Osteoblast (primary cell): ENCODE data around the gene ASRGL1. TPM values are rescaled to one million over a fixed set of nuclear protein-coding genes. Genes with fewer than 3 reads are reported as not detected.

ENCODE experiments used
- DNase-seq: peaks from one replicate; pipeline ENCODE4 v3.0.0; 2011; ENCODE audit warnings: low spot score, mixed read lengths; ENCODE audit not compliant: insufficient read length; ENCODE audit errors: missing footprints
- H2AFZ ChIP-seq: 2 replicates; pipeline ENCODE4 v1.6.0; 2011; ENCODE audit warnings: mild to moderate bottlenecking, low read length
- H3K27ac ChIP-seq: 2 replicates; pipeline ENCODE4 v1.5.1; 2011; ENCODE audit warnings: mild to moderate bottlenecking, low read depth, low read length, moderate library complexity
- H3K27me3 ChIP-seq: 2 replicates; pipeline ENCODE4 v1.6.0; 2012; ENCODE audit warnings: mild to moderate bottlenecking, control low read depth, inconsistent platforms, low read length, moderate library complexity; ENCODE audit not compliant: insufficient read depth
- H3K36me3 ChIP-seq: 2 replicates; pipeline ENCODE4 v1.5.1; 2011; ENCODE audit warnings: mild to moderate bottlenecking, low read length, control low read depth, moderate library complexity; ENCODE audit not compliant: insufficient read depth
- H3K4me1 ChIP-seq: 2 replicates; pipeline ENCODE4 v1.5.1; 2011; ENCODE audit warnings: mild to moderate bottlenecking, low read length, control low read depth, moderate library complexity; ENCODE audit not compliant: insufficient read depth
- H3K4me2 ChIP-seq: 2 replicates; pipeline ENCODE4 v1.6.0; 2011; ENCODE audit warnings: mild to moderate bottlenecking, low read length; ENCODE audit not compliant: insufficient read depth
- H3K4me3 ChIP-seq: fragments of 200-600 bp; sonication (generic); 3 replicates; pipeline ENCODE4 v1.5.1; 2012; ENCODE audit warnings: mild to moderate bottlenecking, low read length, inconsistent platforms; ENCODE audit not compliant: insufficient read depth
- H3K79me2 ChIP-seq: 2 replicates; pipeline ENCODE4 v1.6.0; 2012; ENCODE audit warnings: mild to moderate bottlenecking, low read length, control low read depth, inconsistent platforms; ENCODE audit not compliant: insufficient read depth
- H3K9me3 ChIP-seq: 2 replicates; pipeline ENCODE4 v1.5.1; 2011; ENCODE audit warnings: low read depth, low read length, control low read depth
- H4K20me1 ChIP-seq: 2 replicates; pipeline ENCODE4 v1.6.0; 2012; ENCODE audit warnings: mild to moderate bottlenecking, low read length, control low read depth; ENCODE audit not compliant: insufficient read depth
- total RNA-seq: library from RNA; depleted of rRNA; stranded (reverse); fragments of >200 nt; gene quantifications from 2 replicates; pipeline ENCODE4 v1.2.3, GENCODE V29; 2012
- TF ChIP-seq, protein P1 (sequence below): IDR thresholded peaks from 2 replicates; pipeline ENCODE4 v1.5.1; 2011; ENCODE audit warnings: mild to moderate bottlenecking, low read depth, low read length, moderate library complexity; ENCODE audit errors: extremely low read depth

The ASRGL1 gene
- total RNA-seq, 1 donor: 0.36 TPM

DNA sequence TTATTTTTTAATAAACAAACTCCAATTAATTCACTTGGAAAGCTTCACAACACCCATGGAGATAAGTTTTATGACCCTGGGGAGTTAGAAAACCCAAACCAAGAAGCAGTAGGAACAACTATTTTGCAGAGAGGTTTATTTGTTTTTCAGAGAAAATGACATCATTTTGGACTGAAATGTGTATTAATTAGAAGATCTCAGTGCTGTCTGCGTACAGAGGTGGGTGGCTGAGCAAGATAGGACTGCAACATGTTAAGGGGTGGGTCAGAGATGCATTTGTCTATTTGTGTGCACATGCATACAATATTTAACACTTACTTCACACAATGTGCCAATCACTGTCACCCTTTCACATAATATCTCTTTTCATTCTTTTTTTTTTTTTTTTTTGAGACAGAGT, 82.7 kb downstream of the ASRGL1 start:
- Histone ChIP-seq H4K20me1 (no peaks in the 10 kb centered on the region), H2AFZ (peak overlapping the region; percentile 74), H3K36me3 (no peaks in the 10 kb centered on the region), H3K9me3 (no peaks in the 10 kb centered on the region), H3K79me2 (no peaks in the 10 kb centered on the region), H3K27me3 (no peaks in the 10 kb centered on the region), H3K4me1 (peaks cover 9% of the 10 kb centered on the region), H3K4me2 (no peak overlapping the region), H3K4me3 (no peak overlapping the region), H3K27ac (no peak overlapping the region)
- TF ChIP-seq, protein P1, sequence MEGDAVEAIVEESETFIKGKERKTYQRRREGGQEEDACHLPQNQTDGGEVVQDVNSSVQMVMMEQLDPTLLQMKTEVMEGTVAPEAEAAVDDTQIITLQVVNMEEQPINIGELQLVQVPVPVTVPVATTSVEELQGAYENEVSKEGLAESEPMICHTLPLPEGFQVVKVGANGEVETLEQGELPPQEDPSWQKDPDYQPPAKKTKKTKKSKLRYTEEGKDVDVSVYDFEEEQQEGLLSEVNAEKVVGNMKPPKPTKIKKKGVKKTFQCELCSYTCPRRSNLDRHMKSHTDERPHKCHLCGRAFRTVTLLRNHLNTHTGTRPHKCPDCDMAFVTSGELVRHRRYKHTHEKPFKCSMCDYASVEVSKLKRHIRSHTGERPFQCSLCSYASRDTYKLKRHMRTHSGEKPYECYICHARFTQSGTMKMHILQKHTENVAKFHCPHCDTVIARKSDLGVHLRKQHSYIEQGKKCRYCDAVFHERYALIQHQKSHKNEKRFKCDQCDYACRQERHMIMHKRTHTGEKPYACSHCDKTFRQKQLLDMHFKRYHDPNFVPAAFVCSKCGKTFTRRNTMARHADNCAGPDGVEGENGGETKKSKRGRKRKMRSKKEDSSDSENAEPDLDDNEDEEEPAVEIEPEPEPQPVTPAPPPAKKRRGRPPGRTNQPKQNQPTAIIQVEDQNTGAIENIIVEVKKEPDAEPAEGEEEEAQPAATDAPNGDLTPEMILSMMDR: no peak
- no peak for DNase-seq

DNA sequence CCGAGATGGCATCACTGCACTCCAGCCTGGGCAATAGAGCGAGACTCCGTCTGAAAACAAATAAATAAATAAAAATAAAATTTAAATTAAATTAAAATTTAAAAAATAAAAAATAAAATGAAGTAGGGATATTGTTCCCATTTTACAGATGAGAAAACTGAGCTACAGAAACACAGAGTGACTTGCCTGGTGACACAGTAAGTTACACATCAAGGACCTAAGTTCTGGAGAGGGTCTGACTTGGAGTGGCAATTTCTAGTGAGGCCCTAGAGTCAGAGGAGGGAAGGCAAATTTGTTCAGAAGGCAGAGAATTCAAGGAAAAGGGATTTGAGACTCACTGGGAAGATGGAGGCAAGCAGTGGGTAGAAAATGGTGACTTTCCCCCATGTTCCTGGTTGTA, 83.6 kb downstream of the ASRGL1 start:
- TF ChIP-seq, protein P1: no peak
- no peaks in the 10 kb centered on the region for H4K20me1 ChIP-seq
- H3K4me3 ChIP-seq: no peak overlapping the region

GRCh38 chr11:62421996-62422395, 84.7 kb downstream of the ASRGL1 start:
- Histone ChIP-seq H3K27ac (no peak overlapping the region), H3K79me2 (no peaks in the 10 kb centered on the region), H3K36me3 (no peaks in the 10 kb centered on the region), H3K4me1 (peaks cover 18% of the 10 kb centered on the region), H4K20me1 (no peaks in the 10 kb centered on the region), H2AFZ (no peak overlapping the region), H3K4me2 (no peak overlapping the region), H3K4me3 (no peak overlapping the region), H3K27me3 (no peaks in the 10 kb centered on the region), H3K9me3 (no peaks in the 10 kb centered on the region)
- TF ChIP-seq, protein P1: no peak
- no peak for DNase-seq

More for the DNA sequence above, 83.6 kb downstream of the ASRGL1 start:
- Histone ChIP-seq H3K27ac (no peak overlapping the region), H3K4me1 (peaks cover 9% of the 10 kb centered on the region), H3K4me2 (no peak overlapping the region), H2AFZ (no peak overlapping the region), H3K36me3 (no peaks in the 10 kb centered on the region), H3K9me3 (no peaks in the 10 kb centered on the region), H3K79me2 (no peaks in the 10 kb centered on the region), H3K27me3 (no peaks in the 10 kb centered on the region)
- no peak for DNase-seq

GRCh38 chr11:62423012-62423411, 85.8 kb downstream of the ASRGL1 start:
- no peak overlapping the region for H3K4me3 ChIP-seq
- TF ChIP-seq, protein P1: no peak
- H3K27ac ChIP-seq: no peak overlapping the region
- H3K79me2 ChIP-seq: no peaks in the 10 kb centered on the region
- H3K4me2 ChIP-seq: no peak overlapping the region
- no peaks in the 10 kb centered on the region for H3K9me3 ChIP-seq
- peaks cover 27% of the 10 kb centered on the region for H3K4me1 ChIP-seq
- no peaks in the 10 kb centered on the region for H4K20me1 ChIP-seq
- no peaks in the 10 kb centered on the region for H3K27me3 ChIP-seq
- H2AFZ ChIP-seq: no peak overlapping the region
- no peaks in the 10 kb centered on the region for H3K36me3 ChIP-seq
- no peak for DNase-seq
